HG02943 (cell line): Measurements from ENCODE around the gene RNF150.
"Not testable (repeated sequence)": the region's sequence is repeated elsewhere in the genome, so short reads cannot be mapped to it uniquely, and the experiment has no call there.

Source experiments
- ATAC-seq: cut with Tn5 transposase; IDR thresholded peaks from one replicate; pipeline ENCODE4 v1.9.1; 2021; ENCODE audit warnings: mild to moderate bottlenecking, low read depth, moderate library complexity; ENCODE audit not compliant: unreplicated experiment

Gene RNF150

DNA sequence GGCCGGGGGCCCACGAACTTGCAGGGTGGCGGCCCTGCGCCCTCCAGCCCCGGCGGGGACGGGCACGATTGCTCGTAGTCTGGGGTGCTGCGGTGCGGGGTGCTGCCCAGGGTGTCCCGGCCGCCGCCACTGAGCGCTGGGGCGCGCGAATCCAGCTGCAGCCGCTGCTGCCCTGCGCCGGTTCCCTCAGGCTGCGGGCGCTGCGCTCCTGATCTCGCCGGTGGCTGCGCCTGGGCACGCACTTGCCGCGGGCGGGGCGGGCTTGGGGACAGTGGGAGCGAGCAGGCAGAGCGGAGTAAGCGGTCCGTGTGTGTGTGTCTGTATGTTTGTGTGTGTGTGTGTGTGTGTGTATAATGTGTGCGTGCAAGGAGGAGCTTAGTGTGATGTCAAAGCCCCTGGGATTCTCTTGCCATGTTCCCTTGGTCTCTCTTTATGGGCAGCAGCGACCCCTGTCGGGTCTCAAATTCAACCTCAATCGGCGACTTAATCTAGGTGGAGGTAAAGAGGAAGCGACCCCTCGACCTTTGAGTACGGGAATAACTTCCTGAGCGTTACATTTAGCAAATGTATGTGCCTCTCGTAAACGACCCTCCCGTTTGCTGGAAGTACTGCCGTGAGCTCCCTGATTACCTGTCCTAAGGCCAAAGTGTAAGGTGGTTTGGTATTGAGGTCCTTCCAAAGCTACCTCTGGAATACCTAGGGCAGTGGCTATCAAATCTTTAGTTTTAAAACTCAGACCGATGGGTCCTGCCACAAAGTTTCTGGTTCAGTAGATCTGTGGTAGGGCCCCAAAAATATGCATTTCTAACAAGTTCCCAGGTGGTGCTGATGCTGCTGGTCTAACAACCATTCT is at the start of gene RNF150:
Gene RNF150 (minus strand): TSS at position 324 of the 853 bp plus-strand sequence.
- ATAC-seq: peak; percentile 76

GRCh38 chr4:141180991-141181761 is 47.9 kb upstream of the RNF150 start:
- peak; percentile 90 for ATAC-seq

GRCh38 chr4:141179474-141180373 is 46.5 kb upstream of the RNF150 start:
- no peak for ATAC-seq

GRCh38 chr4:141177171-141177570 is 43.9 kb upstream of the RNF150 start:
- ATAC-seq: no peak

GRCh38 chr4:141174457-141174856 is 41.2 kb upstream of the RNF150 start:
- no peak for ATAC-seq

- no peak for ATAC-seq
Observed at GRCh38 chr4:141170671-141171070, 37.4 kb upstream of the RNF150 start.

DNA sequence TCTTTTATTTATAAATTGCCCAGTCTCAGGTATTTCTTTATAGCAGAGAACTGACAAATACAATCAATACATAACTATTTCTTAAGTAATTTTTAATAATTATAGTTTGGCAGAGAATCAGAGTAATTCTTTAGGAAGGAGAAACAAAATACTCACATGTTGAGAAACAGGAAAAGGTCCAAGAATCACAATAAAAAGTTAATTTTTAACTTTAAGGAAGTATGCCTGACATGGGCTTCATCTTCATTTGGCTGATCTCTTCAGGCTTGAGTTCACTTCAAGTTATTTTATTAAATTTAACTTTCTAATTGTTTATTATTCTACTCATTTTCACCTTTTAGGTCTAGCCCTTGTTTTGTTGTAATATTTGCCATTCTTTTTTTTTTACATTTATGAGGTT is 36.1 kb upstream of the RNF150 start:
- ATAC-seq: no peak

DNA sequence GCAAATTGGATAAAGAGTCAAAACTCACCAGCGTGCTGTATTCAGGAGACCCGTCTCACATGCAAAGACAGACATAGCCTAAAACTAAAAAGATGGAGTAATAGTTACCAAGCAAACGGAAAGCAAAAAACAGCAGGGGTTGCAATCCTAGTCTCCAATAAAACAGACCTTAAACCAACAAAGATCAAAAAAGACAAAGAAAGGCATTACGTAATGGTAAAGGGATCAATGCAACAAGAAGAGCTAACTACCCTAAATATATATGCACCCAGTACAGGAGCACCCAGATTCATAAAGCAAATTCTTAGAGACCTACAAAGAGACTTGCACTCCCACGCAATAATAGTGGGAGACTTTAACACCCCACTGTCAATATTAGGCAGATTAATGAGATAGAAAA is 31.7 kb upstream of the RNF150 start:
- not testable (repeated sequence) for ATAC-seq

DNA sequence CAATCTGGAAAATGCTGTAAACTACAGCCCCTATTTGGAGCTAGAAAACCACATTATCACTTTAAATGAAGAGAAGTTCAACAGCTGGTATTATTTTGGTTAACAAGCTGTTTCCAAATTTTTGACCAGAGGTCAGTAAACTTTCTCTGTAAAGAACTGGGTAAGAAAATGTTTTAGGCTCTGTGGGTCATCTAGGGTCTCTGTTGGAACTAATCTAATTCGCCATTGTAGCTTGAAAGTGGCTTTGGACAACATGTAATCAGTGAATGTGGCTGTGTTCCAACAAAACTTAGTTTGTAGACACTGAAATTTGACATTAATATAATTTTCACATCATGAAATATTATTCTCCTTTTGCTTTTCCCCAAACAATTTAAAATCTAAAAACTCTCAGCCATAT is 25.8 kb upstream of the RNF150 start:
- no peak for ATAC-seq

DNA sequence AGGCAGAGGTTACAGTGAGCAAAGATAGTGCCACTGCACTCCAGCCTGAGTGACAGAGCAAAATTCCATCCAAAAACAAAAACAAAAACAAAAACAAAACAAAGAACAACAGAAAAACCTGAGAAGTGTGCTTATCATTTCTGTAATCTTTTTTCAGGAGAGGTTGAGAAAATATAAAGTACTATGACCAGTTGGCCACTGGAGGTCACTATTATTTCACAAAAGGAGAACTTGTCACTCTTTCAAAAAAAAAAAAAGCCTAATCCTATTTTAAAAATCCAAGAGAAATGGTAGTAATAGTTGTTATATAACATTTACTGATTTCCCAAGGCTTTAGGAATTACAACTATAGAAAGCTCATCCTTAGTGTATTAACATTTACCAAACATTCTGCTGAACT is 24.9 kb upstream of the RNF150 start:
- no peak for ATAC-seq

DNA sequence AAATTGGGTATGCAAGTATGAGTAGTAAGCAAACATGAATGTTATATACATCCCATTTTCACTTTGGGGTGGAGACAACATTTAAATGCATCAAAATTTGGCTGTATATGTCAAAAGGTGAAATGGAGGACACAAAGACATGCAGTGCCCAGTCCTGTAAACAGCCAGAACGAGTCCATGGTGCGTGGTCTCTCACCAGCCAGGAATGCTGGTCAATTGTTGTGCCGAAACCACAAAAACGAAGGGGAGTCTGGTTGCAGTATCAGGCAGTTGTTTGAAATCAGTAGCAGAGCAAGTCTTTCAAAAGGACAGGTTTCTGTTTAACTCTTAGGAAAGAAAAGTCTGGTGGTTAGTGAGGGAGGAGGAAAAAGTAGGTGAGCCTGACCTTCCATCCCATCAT is 22.3 kb upstream of the RNF150 start:
- no peak for ATAC-seq

GRCh38 chr4:141154725-141155124 is 21.5 kb upstream of the RNF150 start:
- ATAC-seq: no peak

- ATAC-seq: no peak
Observed at GRCh38 chr4:141153751-141154510, 20.7 kb upstream of the RNF150 start.

GRCh38 chr4:141144207-141144606 is 10.9 kb upstream of the RNF150 start:
- ATAC-seq: no peak

GRCh38 chr4:141142423-141142822 is 9.2 kb upstream of the RNF150 start:
- no peak for ATAC-seq

DNA sequence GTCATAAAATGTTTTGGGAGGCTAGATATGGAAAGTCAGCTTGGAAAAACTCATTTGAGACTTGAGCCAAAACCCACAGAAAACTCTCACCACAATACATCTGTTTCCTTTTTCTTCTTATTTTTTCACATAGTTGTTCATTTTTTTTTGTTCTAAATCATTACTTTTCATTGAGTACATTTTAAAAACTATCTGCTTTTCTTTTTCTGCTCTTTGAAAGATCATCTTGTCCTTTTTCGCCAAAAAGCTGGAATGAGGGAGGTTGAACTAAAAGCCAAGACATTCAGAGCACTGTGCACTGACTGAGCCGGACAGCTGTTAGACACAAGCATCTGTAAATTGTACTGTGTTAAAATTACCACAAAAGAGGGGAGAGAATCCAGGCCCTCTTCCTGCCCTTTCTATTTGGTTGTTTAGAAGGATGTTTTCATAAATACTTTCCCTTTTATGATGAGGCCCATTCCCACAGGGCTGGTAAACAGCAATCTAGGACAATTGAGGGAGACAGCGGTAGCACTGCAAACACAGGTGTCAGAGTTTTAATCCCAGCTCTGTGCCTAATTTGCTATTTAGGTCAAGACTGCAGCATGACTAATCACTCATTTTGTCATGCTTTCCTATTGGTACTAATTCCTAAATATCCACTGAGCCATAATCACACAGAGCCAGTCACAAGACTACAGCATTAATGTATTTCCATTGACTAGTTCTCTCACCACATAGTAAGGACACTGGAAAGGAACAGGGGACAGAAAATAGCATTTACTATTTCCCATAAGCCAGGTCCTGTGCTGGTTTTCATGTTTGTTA is 7.3 kb upstream of the RNF150 start:
- ATAC-seq: no peak

- no peak for ATAC-seq
Observed at GRCh38 chr4:141133999-141134995, 1.0 kb upstream of the RNF150 start.

DNA sequence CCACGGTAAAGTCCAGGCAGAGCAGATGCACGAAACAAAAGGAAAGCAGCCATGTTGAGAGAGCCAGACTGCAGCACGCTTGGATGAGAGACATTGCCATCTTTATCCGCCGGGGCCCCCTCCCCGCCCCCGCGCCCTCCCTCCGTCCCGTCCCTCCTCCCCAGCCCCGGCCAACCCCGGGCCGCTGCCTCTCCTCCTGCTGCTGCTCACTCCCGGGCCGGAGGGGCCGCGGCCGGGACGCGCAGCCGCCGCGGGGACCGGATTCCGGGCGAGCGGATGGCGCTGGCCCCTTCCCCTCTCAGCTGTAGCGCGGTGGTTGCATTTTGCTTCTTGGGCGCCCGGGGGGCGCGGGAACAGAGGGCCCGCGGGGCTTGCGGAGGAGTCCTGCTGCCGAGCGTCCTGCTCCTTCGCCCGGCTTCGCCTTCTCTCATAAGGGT is 542 bp downstream of the RNF150 start:
- ATAC-seq: peak; percentile 22
